Kidney (tissue), 14 donors: ENCODE data around the gene MYO7A. TPM values are rescaled to one million over a fixed set of nuclear protein-coding genes. Genes with fewer than 3 reads are reported as not detected.

Experiments used
- DNase-seq, 5 donors: peaks; one replicate each; pipeline ENCODE4 v3.0.0-alpha.2; 2013 to 2020
- FAIRE-seq: peaks from 2 replicates; lab custom pipeline; 2012; peaks lifted over from hg19 to GRCh38; lab: Jason Lieb, UNC
- H3K27ac ChIP-seq, 2 donors: one replicate each; pipeline ENCODE4 v1.7.0; 2013; ENCODE audit warnings: low read depth in 2 of 2, low read length in 2 of 2, inconsistent platforms in 1 of 2
- H3K27me3 ChIP-seq: one replicate; pipeline ENCODE4 v1.7.1; 2013; ENCODE audit warnings: low read length, inconsistent platforms; ENCODE audit not compliant: control insufficient read depth, insufficient read depth
- H3K36me3 ChIP-seq, 3 donors: one replicate each; pipeline versions ENCODE4 v1.7.0 to v1.7.1; 2013; ENCODE audit warnings: low read length in 3 of 3, control low read depth in 1 of 3, inconsistent platforms in 1 of 3; ENCODE audit not compliant: insufficient read depth in 3 of 3, control insufficient read depth in 2 of 3
- H3K4me1 ChIP-seq, 3 donors: one replicate each; pipeline versions ENCODE4 v1.7.0 to v1.7.1; 2013; ENCODE audit warnings: low read length in 3 of 3, inconsistent platforms in 1 of 3, low read depth in 1 of 3; ENCODE audit not compliant: control insufficient read depth in 2 of 3, insufficient read depth in 2 of 3
- H3K4me3 ChIP-seq, 3 donors: one replicate each; pipeline versions ENCODE4 v1.7.0 to v1.8.1; 2013; ENCODE audit warnings: low read length in 3 of 3, control low read depth in 1 of 3, inconsistent platforms in 1 of 3
- H3K9ac ChIP-seq, 3 donors: one replicate each; pipeline versions ENCODE4 v1.7.0 to v1.7.1; 2013; ENCODE audit warnings: low read length in 3 of 3, control low read depth in 1 of 3, inconsistent platforms in 1 of 3
- H3K9me3 ChIP-seq, 3 donors: one replicate each; pipeline versions ENCODE4 v1.7.0 to v1.7.1; 2013; ENCODE audit warnings: low read length in 3 of 3, control low read depth in 1 of 3, inconsistent platforms in 1 of 3; ENCODE audit not compliant: control insufficient read depth in 2 of 3, insufficient read depth in 1 of 3
- CTCF ChIP-seq: IDR thresholded peaks from 3 replicates; pipeline ENCODE4 v1.5.1; 2012; ENCODE audit warnings: mild to moderate bottlenecking, moderate library complexity, borderline replicate concordance; ENCODE audit not compliant: insufficient read depth; ENCODE audit errors: extremely low read depth
- intact Hi-C: fragments of 100-400 bp; cut with DNase I; formaldehyde crosslinking; loops from one replicate; pipeline ENCODE4 v1.11.1; 2022
- polyA plus RNA-seq: library from polyadenylated mRNA; stranded (reverse); fragments of 350-450 nt; fragmentation: Illumina TruSeq; extraction: RNeasy Lipid Tissue Mini Kit (QIAGEN cat#74804); gene quantifications from one replicate; pipeline ENCODE4 v1.2.3, GENCODE V29; 2014; ENCODE audit warnings: low read depth, low replicate concordance; ENCODE audit not compliant: insufficient read depth
- total RNA-seq: library from RNA; stranded (reverse); fragmentation: NEBNext Ultra II Directional; extraction: Animal tissue kit (Norgen Biotek cat#: 25700); gene quantifications from one replicate; pipeline ENCODE4 v1.2.1, GENCODE V29; 2021
- donor health status: control.
- donor health status: control.
- donor health status: control.
- donor health status: control.
- donor health status: control.
- donor health status: DM: yes; HTN: yes; CAD: no.
- donor health status: Normal renal cell carcinoma (clear cell type).

The MYO7A gene
- total and polyA plus RNA-seq, 2 donors from 2014 or later: 6.1 to 10.7 TPM

DNA sequence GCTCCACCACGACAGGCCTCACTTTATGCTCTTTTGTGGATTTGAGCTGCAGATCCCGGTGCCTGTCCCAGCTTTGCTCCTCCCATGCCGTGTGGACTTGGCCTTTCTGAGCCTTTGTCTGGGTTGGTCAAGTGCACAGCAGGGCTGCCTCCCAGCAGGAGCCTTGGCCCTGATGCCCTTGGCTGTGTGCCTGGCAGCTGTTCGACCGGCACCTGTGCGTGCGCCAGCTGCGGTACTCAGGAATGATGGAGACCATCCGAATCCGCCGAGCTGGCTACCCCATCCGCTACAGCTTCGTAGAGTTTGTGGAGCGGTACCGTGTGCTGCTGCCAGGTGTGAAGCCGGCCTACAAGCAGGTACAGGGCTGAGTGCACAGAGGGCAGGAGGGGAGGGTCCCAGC, 46.5 kb downstream of the MYO7A start:
- H3K27ac ChIP-seq: no peak overlapping the region
- DNase-seq (peak in 1 of 5 donors; percentile 38), FAIRE-seq (no peak)
- no peaks in the 10 kb centered on the region for H3K9me3 ChIP-seq
- no peak overlapping the region for H3K9ac ChIP-seq
- intact Hi-C loops: no loop called here
- peaks cover 0 to 3% (median 2%) of the 10 kb centered on the region in 3 donors for H3K4me1 ChIP-seq
- H3K27me3 ChIP-seq: no peaks in the 10 kb centered on the region
- no peak for TF ChIP-seq CTCF
- H3K36me3 ChIP-seq: peaks cover 0 to 3% (median 0%) of the 10 kb centered on the region in 3 donors
- H3K4me3 ChIP-seq: no peak overlapping the region

- Histone ChIP-seq H3K4me1 (peaks cover 0 to 4% (median 3%) of the 10 kb centered on the region in 3 donors), H3K9me3 (no peaks in the 10 kb centered on the region), H3K27ac (no peak overlapping the region), H3K9ac (no peak overlapping the region), H3K27me3 (no peaks in the 10 kb centered on the region), H3K36me3 (peaks cover 0 to 3% (median 0%) of the 10 kb centered on the region in 3 donors), H3K4me3 (no peak overlapping the region)
- intact Hi-C loops: no loop called here
- FAIRE-seq: no peak
- TF ChIP-seq CTCF: no peak
- DNase-seq: peak in 1 of 5 donors; percentile 53
Observed at GRCh38 chr11:77175021-77175842, 47.2 kb downstream of the MYO7A start.

- FAIRE-seq (no peak), DNase-seq (peak in 3 of 5 donors; percentile 15 to 61 (median 30))
- Histone ChIP-seq H3K36me3 (no peaks in the 10 kb centered on the region), H3K4me1 (peaks cover 0 to 4% (median 3%) of the 10 kb centered on the region in 3 donors), H3K4me3 (no peak overlapping the region), H3K9ac (no peak overlapping the region), H3K9me3 (no peaks in the 10 kb centered on the region), H3K27me3 (no peaks in the 10 kb centered on the region), H3K27ac (no peak overlapping the region)
- intact Hi-C loops: no loop called here
- no peak for TF ChIP-seq CTCF
Observed at GRCh38 chr11:77175869-77176539, 48.0 kb downstream of the MYO7A start.
